ENCODE data around the gene NADSYN1. TPM values are rescaled to one million over a fixed set of nuclear protein-coding genes. Genes with fewer than 3 reads are reported as not detected.
"Not testable (repeated sequence)": the region's sequence is repeated elsewhere in the genome, so short reads cannot be mapped to it uniquely, and the experiment has no call there.

Gene NADSYN1
- total RNA-seq, 1 donor from 2014 or later = 117 TPM

GRCh38 chr11:71539017-71539416, 86.0 kb downstream of the NADSYN1 start:
- intact Hi-C loops (cut with micrococcal nuclease) = no loop called here

GRCh38 chr11:71539971-71540370, 87.0 kb downstream of the NADSYN1 start:
- intact Hi-C loops (cut with micrococcal nuclease); H3K27ac Mint-ChIP-seq; DNase-seq (ENCODE audit: low spot score); H3K36me3 Mint-ChIP-seq (ENCODE audit: low read depth); H3K4me3 Mint-ChIP-seq (ENCODE audit: low read depth); H3K27me3 Mint-ChIP-seq (ENCODE audit: low read depth); H3K4me1 Mint-ChIP-seq (ENCODE audit: low read depth): not testable (repeated sequence)
- peaks cover 16% of the 10 kb centered on the region for H3K9me3 Mint-ChIP-seq

More at GRCh38 chr11:71539017-71539416, 86.0 kb downstream of the NADSYN1 start:
- Mint-ChIP-seq H3K4me3 (ENCODE audit: low read depth) (no peak overlapping the region), H3K27me3 (ENCODE audit: low read depth) (no peaks in the 10 kb centered on the region), H3K4me1 (ENCODE audit: low read depth) (peaks cover 6% of the 10 kb centered on the region), H3K9me3 (peaks cover 16% of the 10 kb centered on the region), H3K36me3 (ENCODE audit: low read depth) (no peaks in the 10 kb centered on the region), H3K27ac (no peak overlapping the region)
- DNase-seq (ENCODE audit: low spot score) = no peak

GRCh38 chr11:71540521-71541304, 87.7 kb downstream of the NADSYN1 start:
- Mint-ChIP-seq H3K9me3 (peaks cover 16% of the 10 kb centered on the region), H3K27ac (peak overlapping the region; percentile 46)
- DNase-seq (ENCODE audit: low spot score); H3K4me3 Mint-ChIP-seq (ENCODE audit: low read depth); intact Hi-C loops (cut with micrococcal nuclease); H3K27me3 Mint-ChIP-seq (ENCODE audit: low read depth); H3K36me3 Mint-ChIP-seq (ENCODE audit: low read depth); H3K4me1 Mint-ChIP-seq (ENCODE audit: low read depth): not testable (repeated sequence)

DNA sequence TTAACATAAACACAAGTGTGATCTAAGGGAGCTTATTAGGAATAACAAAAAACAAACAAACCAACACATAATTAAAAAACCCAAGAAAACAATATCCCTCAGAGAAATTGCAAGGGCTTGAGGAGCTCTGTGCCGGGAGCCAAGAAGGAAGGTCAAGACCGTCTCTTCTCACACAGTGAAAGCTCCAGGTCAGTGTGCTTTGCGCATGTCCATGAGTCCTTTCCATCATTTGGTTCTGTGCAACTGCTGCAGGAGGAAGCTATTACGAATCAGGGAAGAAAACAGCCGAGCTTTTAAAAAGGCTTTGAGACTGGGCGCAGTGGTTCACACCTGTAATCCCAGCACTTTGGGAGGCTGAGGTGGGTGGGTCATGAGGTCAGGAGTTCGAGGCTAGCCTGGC, 89.4 kb downstream of the NADSYN1 start:
- intact Hi-C loops (cut with micrococcal nuclease) = no loop called here
- H3K4me1 Mint-ChIP-seq (ENCODE audit: low read depth) = peaks cover 6% of the 10 kb centered on the region
- H3K36me3 Mint-ChIP-seq (ENCODE audit: low read depth) = no peaks in the 10 kb centered on the region
- no peak overlapping the region for H3K4me3 Mint-ChIP-seq (ENCODE audit: low read depth)
- no peak for DNase-seq (ENCODE audit: low spot score)
- no peaks in the 10 kb centered on the region for H3K27me3 Mint-ChIP-seq (ENCODE audit: low read depth)
- no peak overlapping the region for H3K27ac Mint-ChIP-seq
- peaks cover 16% of the 10 kb centered on the region for H3K9me3 Mint-ChIP-seq

- Mint-ChIP-seq H3K36me3 (ENCODE audit: low read depth) (no peaks in the 10 kb centered on the region), H3K27me3 (ENCODE audit: low read depth) (no peaks in the 10 kb centered on the region), H3K4me1 (ENCODE audit: low read depth) (peaks cover 6% of the 10 kb centered on the region), H3K27ac (no peak overlapping the region), H3K9me3 (peaks cover 16% of the 10 kb centered on the region), H3K4me3 (ENCODE audit: low read depth) (no peak overlapping the region)
- intact Hi-C loops (cut with micrococcal nuclease) = no loop called here
- DNase-seq (ENCODE audit: low spot score) = no peak
Observed at GRCh38 chr11:71542879-71543777, 90.1 kb downstream of the NADSYN1 start.

DNA sequence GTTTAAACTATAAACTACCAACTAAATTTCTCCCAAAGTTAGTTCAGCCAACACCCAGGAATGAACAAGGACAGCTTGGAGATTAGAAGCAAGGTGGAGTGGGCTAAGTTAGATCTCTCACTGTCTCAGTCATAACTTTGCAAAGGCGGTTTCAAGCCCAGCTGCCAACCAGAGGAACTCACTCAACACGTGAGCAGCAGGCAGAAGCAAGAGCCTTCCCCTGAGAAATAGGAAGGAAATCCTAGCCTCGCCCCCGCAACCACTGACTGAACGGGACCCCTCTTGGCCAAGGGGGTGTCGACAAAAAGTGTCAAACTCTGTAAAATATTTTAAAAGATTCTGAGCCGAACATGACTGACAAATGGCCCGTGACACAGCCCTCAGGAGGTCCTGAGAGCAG, 90.9 kb downstream of the NADSYN1 start:
- DNase-seq (ENCODE audit: low spot score) = no peak
- H3K36me3 Mint-ChIP-seq (ENCODE audit: low read depth) = no peaks in the 10 kb centered on the region
- peaks cover 6% of the 10 kb centered on the region for H3K4me1 Mint-ChIP-seq (ENCODE audit: low read depth)
- H3K27me3 Mint-ChIP-seq (ENCODE audit: low read depth) = no peaks in the 10 kb centered on the region
- intact Hi-C loops (cut with micrococcal nuclease) = no loop called here
- H3K4me3 Mint-ChIP-seq (ENCODE audit: low read depth) = no peak overlapping the region
- peaks cover 16% of the 10 kb centered on the region for H3K9me3 Mint-ChIP-seq
- H3K27ac Mint-ChIP-seq = no peak overlapping the region

- no peak for DNase-seq (ENCODE audit: low spot score)
- no peak overlapping the region for H3K27ac Mint-ChIP-seq
- intact Hi-C loops (cut with micrococcal nuclease) = no loop called here
- H3K36me3 Mint-ChIP-seq (ENCODE audit: low read depth) = no peaks in the 10 kb centered on the region
- H3K27me3 Mint-ChIP-seq (ENCODE audit: low read depth) = peaks cover 2% of the 10 kb centered on the region
- peaks cover 6% of the 10 kb centered on the region for H3K4me1 Mint-ChIP-seq (ENCODE audit: low read depth)
- H3K9me3 Mint-ChIP-seq = peaks cover 16% of the 10 kb centered on the region
- H3K4me3 Mint-ChIP-seq (ENCODE audit: low read depth) = no peak overlapping the region
Observed at GRCh38 chr11:71544525-71545214, 91.7 kb downstream of the NADSYN1 start.

- no peak overlapping the region for H3K27ac Mint-ChIP-seq
- DNase-seq (ENCODE audit: low spot score) = no peak
- intact Hi-C loops (cut with micrococcal nuclease) = no loop called here
- H3K27me3 Mint-ChIP-seq (ENCODE audit: low read depth) = peaks cover 5% of the 10 kb centered on the region
- no peak overlapping the region for H3K4me3 Mint-ChIP-seq (ENCODE audit: low read depth)
- peaks cover 16% of the 10 kb centered on the region for H3K9me3 Mint-ChIP-seq
- H3K4me1 Mint-ChIP-seq (ENCODE audit: low read depth) = peaks cover 6% of the 10 kb centered on the region
- H3K36me3 Mint-ChIP-seq (ENCODE audit: low read depth) = no peaks in the 10 kb centered on the region
Observed at GRCh38 chr11:71545405-71545966, 92.5 kb downstream of the NADSYN1 start.

- intact Hi-C loops (cut with micrococcal nuclease) = no loop called here
- H3K27ac Mint-ChIP-seq = no peak within 1 kb of the TSS
- H3K27me3 Mint-ChIP-seq (ENCODE audit: low read depth) = peaks cover 6% of the 10 kb centered on the region
- H3K9me3 Mint-ChIP-seq = no peaks in the 10 kb centered on the region
- DNase-seq (ENCODE audit: low spot score) = no peak
- no peaks in the 10 kb centered on the region for H3K36me3 Mint-ChIP-seq (ENCODE audit: low read depth)
- H3K4me1 Mint-ChIP-seq (ENCODE audit: low read depth) = peaks cover 6% of the 10 kb centered on the region
- no peak within 1 kb of the TSS for H3K4me3 Mint-ChIP-seq (ENCODE audit: low read depth)
Observed at GRCh38 chr11:71548120-71548519, 95.1 kb downstream of the NADSYN1 start, which contains the start of gene KRTAP5-9. TSS of gene KRTAP5-9 (plus strand) at chr11:71548420. CDS start at chr11:71548658, 238 bp downstream.

GRCh38 chr11:71548716-71549151, 95.7 kb downstream of the NADSYN1 start:
- Mint-ChIP-seq H3K9me3 (no peaks in the 10 kb centered on the region), H3K27me3 (ENCODE audit: low read depth) (peaks cover 6% of the 10 kb centered on the region), H3K4me3 (ENCODE audit: low read depth) (no peak overlapping the region), H3K36me3 (ENCODE audit: low read depth) (no peaks in the 10 kb centered on the region), H3K4me1 (ENCODE audit: low read depth) (peaks cover 2% of the 10 kb centered on the region), H3K27ac (no peak overlapping the region)
- no peak for DNase-seq (ENCODE audit: low spot score)
- intact Hi-C loops (cut with micrococcal nuclease) = no loop called here

Measured in activated T-helper 2 cell treated with anti-CD3 and anti-CD28 coated beads, Interferon-gamma antibody, Interleukin-2, Interleukin-4, amounts not matched to agents 10 μg/mL and 5 μg/mL and 100 μg/mL, durations not matched to agents 14 hours and 24 hours and 36 hours (primary cell).